Stimulated activated CD8-positive, alpha-beta memory T cell treated with anti-CD3 and anti-CD28 coated beads, Interleukin-7, amount 100 ng/mL, for 24 hours (primary cell): ENCODE data around the gene CDC5L.

Experiments used
- DNase-seq: peaks from one replicate; pipeline ENCODE4 v3.0.0-alpha.2; 2020; ENCODE audit warnings: low read depth

CDC5L gene

GRCh38 chr6:44373787-44374186, 13.7 kb upstream of the CDC5L start:
- DNase-seq: no peak

DNA sequence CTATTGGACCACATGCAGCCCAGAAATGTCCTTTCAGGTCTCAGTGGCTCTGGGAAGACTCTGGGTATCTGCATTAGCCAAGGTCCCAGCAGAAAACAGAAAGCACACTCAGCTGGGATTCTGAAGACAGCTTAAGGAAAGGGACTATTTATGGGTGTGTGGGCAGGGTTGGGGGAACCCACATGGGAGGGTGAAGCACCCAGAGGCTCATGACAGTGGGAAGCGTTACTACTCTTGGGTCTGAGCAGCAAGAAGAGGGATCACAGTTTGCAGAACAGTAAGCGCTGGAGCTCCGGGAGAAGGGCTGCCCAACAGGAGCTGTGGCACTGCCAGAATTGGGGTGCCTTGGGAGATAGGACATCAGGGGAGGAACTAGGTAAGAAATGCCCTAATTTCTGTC, 12.4 kb upstream of the CDC5L start:
- no peak for DNase-seq

- no peak for DNase-seq
Measured at GRCh38 chr6:44377484-44377883, 10.0 kb upstream of the CDC5L start.

GRCh38 chr6:44377971-44378370, 9.5 kb upstream of the CDC5L start:
- no peak for DNase-seq

DNA sequence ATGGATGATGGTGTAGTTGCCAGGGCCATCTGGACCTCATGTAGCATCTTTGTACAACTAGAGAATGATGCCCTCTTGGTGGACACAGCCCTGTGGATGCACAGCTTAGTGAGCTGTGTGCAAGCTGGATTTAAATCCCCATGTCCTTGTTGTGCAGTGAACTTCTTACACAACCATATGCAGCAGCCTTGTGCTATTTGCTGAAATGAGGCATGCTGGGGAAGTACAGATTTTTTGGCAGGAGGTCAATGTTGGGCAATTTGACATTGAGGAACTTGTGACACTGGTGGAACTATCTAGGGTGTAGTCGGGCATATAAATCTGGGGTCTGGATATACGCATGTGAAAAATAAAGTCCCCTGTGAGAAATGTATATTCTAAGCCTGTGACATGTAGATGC, 5.8 kb upstream of the CDC5L start:
- DNase-seq: no peak

DNA sequence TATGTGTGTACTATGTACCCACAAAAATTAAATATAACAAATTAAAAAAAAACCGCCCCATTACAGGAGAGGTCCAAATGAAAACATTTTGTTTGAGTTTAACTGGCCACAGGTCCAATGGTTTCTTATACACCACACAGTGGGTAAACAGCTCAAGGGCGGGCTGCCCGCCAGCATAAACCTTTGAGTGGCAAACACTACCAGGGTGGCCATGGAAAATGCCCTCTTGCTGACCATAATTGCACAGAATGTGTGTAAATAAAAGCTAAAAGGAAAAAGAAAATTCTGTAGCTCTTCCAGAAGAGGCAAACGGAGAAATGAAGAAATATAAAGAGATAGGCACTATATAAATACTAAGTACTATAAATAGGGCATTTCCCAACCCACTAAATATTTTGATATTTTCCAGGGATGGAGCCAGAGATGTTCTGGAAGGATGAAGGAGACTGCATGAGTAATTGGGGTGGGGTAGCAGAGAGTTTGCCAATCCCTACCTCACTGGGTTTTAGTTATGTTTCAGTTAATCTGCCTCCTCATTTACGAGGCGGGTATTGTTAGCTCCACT, 1.1 kb upstream of the CDC5L start:
- no peak for DNase-seq

GRCh38 chr6:44386929-44387345, 569 bp upstream of the CDC5L start:
- DNase-seq: no peak

DNA sequence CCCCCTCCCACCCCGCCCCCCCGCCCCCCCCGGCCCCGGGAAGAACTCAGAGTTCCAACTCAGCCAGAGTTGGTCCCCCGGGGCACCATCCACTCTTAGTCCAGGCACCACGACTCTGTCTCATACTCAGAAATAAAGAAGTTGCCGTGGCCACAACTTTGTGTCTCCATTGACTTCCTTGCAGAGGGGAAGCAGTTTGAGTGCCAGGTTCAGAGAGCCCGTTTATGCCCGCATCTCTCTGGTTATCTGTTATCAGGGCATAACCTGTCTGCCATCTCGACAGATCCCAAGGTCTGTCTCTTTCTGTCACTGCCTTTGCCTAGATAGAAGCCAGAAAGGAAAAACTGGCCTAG, 605 bp downstream of the CDC5L start:
- no peak for DNase-seq

DNA sequence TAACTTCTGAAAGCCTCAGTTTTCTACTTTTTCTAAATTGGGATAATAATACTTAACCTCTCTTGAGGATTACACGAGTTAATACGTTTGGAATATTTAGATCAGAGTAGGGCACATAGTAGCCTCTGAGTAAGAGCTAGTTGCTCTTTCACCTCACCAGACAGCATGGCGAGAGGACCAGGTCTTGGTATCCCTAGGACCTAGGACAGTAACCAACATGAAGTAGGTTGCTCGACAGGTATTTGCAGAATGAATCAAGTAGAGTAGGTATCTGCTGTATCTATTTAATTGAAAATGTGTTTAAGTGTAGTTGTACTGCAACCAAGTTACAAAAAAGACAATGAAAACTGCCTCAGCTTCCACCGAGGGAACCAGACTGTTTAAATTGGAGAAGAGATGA, 1.4 kb downstream of the CDC5L start:
- no peak for DNase-seq

- no peak for DNase-seq
Measured at GRCh38 chr6:44390158-44390683, 2.7 kb downstream of the CDC5L start.

GRCh38 chr6:44395501-44395900, 8.0 kb downstream of the CDC5L start:
- no peak for DNase-seq

- DNase-seq: no peak
Measured at GRCh38 chr6:44396968-44397367, 9.5 kb downstream of the CDC5L start.

- no peak for DNase-seq
Measured at GRCh38 chr6:44397424-44398164, 10.1 kb downstream of the CDC5L start.

- no peak for DNase-seq
Measured at GRCh38 chr6:44399991-44400390, 12.5 kb downstream of the CDC5L start.

DNA sequence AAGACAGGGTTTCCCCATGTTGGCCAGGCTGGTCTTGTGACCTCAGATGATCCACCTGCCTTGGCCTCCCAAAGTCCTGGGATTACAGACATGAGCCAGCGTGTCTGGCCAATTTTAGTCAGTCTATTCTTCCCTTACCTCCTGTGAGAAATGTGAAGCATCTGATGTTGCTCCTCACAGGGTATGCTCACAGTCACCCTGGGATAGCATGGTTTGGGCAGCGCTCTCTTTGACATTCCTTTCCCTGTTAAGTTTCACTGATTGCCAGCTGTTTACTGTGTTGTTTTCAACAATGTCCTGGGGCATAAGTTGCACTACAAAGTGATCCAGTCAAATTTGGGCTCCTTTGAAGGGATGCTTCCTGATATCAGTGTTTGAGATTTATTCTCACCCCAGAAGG, 13.1 kb downstream of the CDC5L start:
- DNase-seq: no peak

GRCh38 chr6:44401138-44401537, 13.6 kb downstream of the CDC5L start:
- no peak for DNase-seq

DNA sequence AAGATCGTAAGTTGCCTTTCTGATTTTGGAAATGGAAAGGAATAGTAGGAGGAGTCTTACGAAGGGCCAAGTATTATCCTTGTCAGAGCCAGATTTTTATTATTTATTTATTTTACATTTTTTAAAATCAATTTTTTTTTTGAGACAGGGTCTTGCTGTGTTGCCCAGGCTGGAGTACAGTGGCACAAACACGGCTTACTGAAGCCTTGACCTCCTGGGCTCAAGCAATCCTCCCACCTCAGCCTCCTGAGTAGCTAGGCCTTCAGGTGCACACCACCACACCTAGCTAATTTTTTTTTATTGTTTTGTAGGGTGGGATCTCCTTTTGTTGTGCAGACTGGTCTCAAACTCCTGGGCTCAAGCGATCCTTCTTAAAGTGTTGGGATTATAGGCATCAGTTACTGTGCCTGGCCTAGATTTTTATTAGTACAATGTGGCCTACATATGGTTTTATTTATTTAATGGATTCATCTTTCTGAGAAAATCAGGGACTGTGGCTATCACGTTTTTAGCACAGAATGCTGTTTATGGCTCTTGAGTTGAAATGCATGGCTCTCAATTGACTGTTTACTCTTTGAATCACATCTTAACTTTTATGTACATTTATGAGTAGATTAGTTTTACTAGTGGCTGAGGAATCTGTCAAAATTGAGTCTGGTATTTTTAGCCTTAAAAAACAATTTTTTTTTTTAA, 16.7 kb downstream of the CDC5L start:
- DNase-seq: no peak

GRCh38 chr6:44404715-44405099, 17.2 kb downstream of the CDC5L start:
- DNase-seq: no peak

DNA sequence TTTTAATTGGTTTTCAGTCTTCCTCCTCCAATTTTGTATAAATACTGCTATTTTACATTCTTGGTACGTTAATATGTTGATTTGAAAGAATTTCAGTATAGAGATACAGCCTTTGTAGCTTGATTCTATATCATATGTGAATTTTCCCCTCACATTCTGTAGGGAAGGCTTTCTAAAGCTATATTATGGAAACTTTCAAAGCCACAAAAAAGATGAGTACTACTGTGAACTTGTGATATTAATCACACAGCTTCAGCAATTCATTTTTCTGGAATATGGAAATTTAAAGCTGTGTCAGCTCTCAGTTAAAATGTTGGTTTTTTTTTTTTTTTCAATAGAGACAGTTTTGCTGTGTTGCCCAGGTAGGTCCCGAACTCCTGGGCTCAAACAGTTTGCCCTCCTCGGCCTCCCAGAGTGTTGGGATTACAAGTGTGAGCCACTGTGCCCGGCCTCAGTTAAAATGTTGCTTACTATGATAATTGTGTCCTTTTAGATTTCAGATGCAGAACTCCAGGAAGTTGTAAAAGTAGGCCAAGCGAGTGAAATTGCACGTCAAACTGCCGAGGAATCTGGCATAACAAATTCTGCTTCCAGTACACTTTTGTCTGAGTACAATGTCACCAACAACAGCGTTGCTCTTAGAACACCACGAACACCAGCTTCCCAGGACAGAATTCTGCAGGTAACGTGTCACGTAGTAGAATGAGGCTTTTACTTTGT, 20.6 kb downstream of the CDC5L start:
- no peak for DNase-seq

DNA sequence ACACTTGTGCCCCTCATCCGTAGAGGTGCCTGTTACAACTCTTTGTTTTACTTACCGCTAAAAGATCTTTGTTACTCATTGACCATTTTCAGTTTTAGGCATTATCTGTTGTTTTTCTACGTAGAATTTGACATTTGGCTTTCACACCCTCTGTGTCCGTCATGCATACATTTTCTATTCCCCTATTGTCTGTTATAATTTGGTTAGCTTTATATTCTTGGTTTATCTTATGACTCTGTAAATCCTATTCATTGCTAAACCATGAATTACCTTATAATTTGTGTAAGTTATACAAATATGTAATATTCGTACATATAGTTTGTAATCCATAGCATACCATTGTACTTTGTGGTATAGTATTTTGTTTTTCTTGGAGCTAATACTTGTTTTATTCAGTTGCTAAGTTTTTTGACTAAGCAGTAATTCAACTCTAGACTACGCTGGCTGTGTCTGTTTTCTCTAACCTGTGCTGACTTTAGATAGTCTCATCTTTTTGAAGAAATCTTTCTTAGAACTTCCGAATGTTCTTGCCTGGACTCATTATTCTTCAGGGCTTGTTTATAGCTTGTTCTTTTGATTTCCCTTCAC, 21.8 kb downstream of the CDC5L start:
- no peak for DNase-seq

DNA sequence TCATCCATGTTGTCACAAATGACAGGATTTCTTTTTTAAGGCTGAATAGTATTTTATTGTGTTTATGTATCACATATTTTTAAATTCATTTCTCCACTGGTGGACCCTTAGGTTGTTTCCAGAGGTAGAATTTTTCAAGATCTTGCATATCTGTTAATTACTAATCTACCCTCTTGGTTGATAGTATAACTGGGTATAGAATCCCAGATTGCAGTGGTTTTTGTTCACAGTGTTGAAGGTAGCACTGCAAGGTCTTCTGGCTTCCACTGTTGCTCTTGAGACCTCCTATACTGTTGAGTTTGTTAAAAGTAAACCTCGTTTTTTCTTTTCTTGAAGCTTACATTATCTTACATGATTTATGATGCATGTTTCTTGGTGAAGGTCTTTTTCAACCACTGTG, 22.9 kb downstream of the CDC5L start:
- DNase-seq: no peak

DNA sequence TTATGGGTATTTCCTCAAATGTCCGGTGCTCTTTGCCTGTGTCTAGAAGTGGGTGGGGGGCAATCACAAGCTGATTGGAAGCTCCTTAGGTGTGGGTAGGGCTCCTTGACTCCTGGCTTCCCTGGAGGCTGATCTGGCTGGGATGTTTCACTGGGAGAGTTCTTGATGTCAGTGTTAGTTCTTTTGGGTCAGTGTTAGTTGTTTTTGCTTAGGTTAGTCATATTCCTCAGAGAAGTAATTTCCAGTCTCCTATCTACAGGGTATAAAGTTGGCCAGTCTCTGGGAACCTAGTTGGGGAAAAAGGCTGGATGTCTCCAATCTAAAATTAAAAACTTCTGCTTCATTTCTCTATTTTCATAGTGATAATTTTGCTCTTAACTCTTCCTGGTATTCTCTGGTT, 23.6 kb downstream of the CDC5L start:
- no peak for DNase-seq
